Natural killer cell (primary cell): ENCODE data around the gene OR2F2. TPM values are rescaled to one million over a fixed set of nuclear protein-coding genes. Genes with fewer than 3 reads are reported as not detected.

Source experiments
- ATAC-seq, 3 donors: fragments of 150-1000 bp in 2 of 3; fragments of 200-7000 bp in 1 of 3; cut with Tn5 transposase; 1 replicate in 1 of 3; 2 replicates in 2 of 3; pipeline ENCODE4 v1.10.0; 2021; ENCODE audit warnings: mild to moderate bottlenecking in 2 of 3, moderate library complexity in 2 of 3
- DNase-seq, 2 donors: peaks; one replicate each; pipeline versions ENCODE4 v3.0.0 to v3.0.0-alpha.2; 2013 to 2021; ENCODE audit warnings: mixed read lengths in 1 of 2
- H3K27ac ChIP-seq: one replicate; pipeline ENCODE4 v1.5.1; 2013; ENCODE audit warnings: mild to moderate bottlenecking, low read length
- H3K27me3 ChIP-seq: one replicate; pipeline ENCODE4 v1.6.1; 2013; ENCODE audit warnings: low read length; ENCODE audit not compliant: control insufficient read depth, insufficient read depth
- H3K36me3 ChIP-seq: one replicate; pipeline ENCODE4 v1.6.1; 2013; ENCODE audit warnings: low read length; ENCODE audit not compliant: control insufficient read depth, insufficient read depth
- H3K4me1 ChIP-seq: one replicate; pipeline ENCODE4 v1.6.1; 2013; ENCODE audit warnings: low read length; ENCODE audit not compliant: control insufficient read depth, insufficient read depth
- H3K4me3 ChIP-seq: one replicate; pipeline ENCODE4 v1.5.1; 2013; ENCODE audit warnings: low read length
- H3K9me3 ChIP-seq: one replicate; pipeline ENCODE4 v1.6.1; 2013; ENCODE audit warnings: low read length; ENCODE audit not compliant: control insufficient read depth, insufficient read depth
- H3K27ac Mint-ChIP-seq, 2 donors: one replicate each; pipeline ENCODE4 v1.8.0; 2022; ENCODE audit warnings: mild to moderate bottlenecking in 2 of 2, mixed read lengths in 2 of 2, moderate library complexity in 1 of 2
- H3K27me3 Mint-ChIP-seq, 2 donors: one replicate each; pipeline ENCODE4 v1.8.0; 2022; ENCODE audit warnings: low read depth in 2 of 2, mixed read lengths in 2 of 2
- H3K36me3 Mint-ChIP-seq: one replicate; pipeline ENCODE4 v1.8.0; 2022; ENCODE audit warnings: mixed read lengths
- H3K4me1 Mint-ChIP-seq, 2 donors: one replicate each; pipeline ENCODE4 v1.8.0; 2022; ENCODE audit warnings: mixed read lengths in 2 of 2
- H3K4me3 Mint-ChIP-seq: one replicate; pipeline ENCODE4 v1.8.0; 2022; ENCODE audit warnings: mild to moderate bottlenecking, moderate library complexity, mixed read lengths
- H3K9me3 Mint-ChIP-seq, 2 donors: one replicate each; pipeline ENCODE4 v1.8.0; 2022; ENCODE audit warnings: mixed read lengths in 2 of 2
- WGBS: methylation state at CpG from one replicate; pipeline ENCODE4 v1.1.7; 2013; ENCODE audit warnings: missing lambda C conversion rate; ENCODE audit not compliant: insufficient coverage; 5-methylcytosine and 5-hydroxymethylcytosine counted together
- intact Hi-C: fragments of 100-400 bp; cut with micrococcal nuclease; formaldehyde crosslinking; loops from one replicate; pipeline ENCODE4 v1.14.2; 2022
- total RNA-seq, 4 donors: library from RNA; stranded (reverse); fragments of 120-200 nt in 1 of 4; gene quantifications; one replicate each; pipeline versions ENCODE4 v1.2.3 to v1.2.4, GENCODE V29; 2013 to 2022
- TF ChIP-seq, protein P1 (sequence below): fragments of 200-600 bp; IDR thresholded peaks from one replicate; pipeline ENCODE4 v1.8.0; 2022; ENCODE audit warnings: antibody characterized with exemption

Gene OR2F2
- total RNA-seq, 3 donors from 2014 or later (not counting 1 experiment from before 2014, with no cell fraction given): not detected

DNA sequence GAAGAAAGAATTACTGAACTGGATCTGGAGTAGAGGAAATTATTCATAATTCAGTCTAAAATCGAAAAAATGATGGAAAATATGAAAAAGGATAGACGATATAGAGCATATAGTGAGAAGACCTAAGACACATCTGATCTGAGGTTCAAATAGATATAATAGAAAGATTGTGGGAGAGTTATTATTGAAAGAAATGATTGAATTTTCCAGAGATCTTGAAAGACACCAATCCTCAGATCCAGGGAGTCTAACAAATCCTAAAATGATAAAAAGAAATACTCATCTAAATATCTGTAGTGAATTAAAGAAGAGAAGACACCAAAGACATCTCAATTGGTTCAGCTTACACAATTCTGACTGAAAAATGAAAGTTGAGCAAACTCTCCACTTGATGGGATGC lies 46.0 kb upstream of the OR2F2 start:
- Histone ChIP-seq H3K4me3 (no peak overlapping the region), H3K4me1 (peaks cover 7% of the 10 kb centered on the region), H3K36me3 (no peaks in the 10 kb centered on the region), H3K27me3 (peaks cover 8% of the 10 kb centered on the region), H3K27ac (no peak overlapping the region), H3K9me3 (no peaks in the 10 kb centered on the region)
- Mint-ChIP-seq H3K27me3 (peaks cover 5 to 17% of the 10 kb centered on the region in 2 donors), H3K4me1 (peaks cover 7 to 8% of the 10 kb centered on the region in 2 donors), H3K27ac (no peak overlapping the region), H3K4me3 (no peak overlapping the region), H3K36me3 (peaks cover 7% of the 10 kb centered on the region), H3K9me3 (peaks cover 0 to 3% of the 10 kb centered on the region in 2 donors)
- no peak for DNase-seq
- 100% methylated on average over 2 of the region's 2 CpGs for WGBS
- TF ChIP-seq, protein P1, sequence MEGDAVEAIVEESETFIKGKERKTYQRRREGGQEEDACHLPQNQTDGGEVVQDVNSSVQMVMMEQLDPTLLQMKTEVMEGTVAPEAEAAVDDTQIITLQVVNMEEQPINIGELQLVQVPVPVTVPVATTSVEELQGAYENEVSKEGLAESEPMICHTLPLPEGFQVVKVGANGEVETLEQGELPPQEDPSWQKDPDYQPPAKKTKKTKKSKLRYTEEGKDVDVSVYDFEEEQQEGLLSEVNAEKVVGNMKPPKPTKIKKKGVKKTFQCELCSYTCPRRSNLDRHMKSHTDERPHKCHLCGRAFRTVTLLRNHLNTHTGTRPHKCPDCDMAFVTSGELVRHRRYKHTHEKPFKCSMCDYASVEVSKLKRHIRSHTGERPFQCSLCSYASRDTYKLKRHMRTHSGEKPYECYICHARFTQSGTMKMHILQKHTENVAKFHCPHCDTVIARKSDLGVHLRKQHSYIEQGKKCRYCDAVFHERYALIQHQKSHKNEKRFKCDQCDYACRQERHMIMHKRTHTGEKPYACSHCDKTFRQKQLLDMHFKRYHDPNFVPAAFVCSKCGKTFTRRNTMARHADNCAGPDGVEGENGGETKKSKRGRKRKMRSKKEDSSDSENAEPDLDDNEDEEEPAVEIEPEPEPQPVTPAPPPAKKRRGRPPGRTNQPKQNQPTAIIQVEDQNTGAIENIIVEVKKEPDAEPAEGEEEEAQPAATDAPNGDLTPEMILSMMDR: no peak
- ATAC-seq: no peak
- intact Hi-C loops: no loop called here

DNA sequence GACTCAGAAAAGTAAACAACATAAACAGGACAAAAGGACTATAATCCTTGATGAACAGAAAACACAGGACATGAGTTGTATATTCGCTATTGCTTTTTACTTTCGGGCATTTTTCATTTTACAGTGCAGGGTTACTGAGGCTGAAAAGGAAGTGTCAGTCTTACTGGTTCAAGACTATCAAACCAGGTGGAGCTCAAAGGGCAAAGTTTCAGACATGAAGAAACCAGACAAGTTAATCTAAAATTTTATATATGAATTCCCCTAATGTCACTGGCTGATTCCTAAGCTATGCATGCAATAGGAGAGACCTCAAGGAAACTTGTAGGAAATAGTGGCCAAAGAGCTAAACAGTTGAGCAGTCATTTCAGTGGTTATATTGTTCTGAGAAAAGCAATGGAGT lies 44.5 kb upstream of the OR2F2 start:
- TF ChIP-seq, protein P1: no peak
- DNase-seq (no peak), ATAC-seq (no peak)
- Mint-ChIP-seq H3K9me3 (peaks cover 0 to 3% of the 10 kb centered on the region in 2 donors), H3K27ac (no peak overlapping the region), H3K4me1 (peaks cover 0 to 8% of the 10 kb centered on the region in 2 donors), H3K27me3 (peaks cover 0 to 8% of the 10 kb centered on the region in 2 donors), H3K4me3 (no peak overlapping the region), H3K36me3 (peaks cover 7% of the 10 kb centered on the region)
- no peaks in the 10 kb centered on the region for H3K9me3 ChIP-seq
- peaks cover 3% of the 10 kb centered on the region for H3K27me3 ChIP-seq
- no peaks in the 10 kb centered on the region for H3K36me3 ChIP-seq
- no peak overlapping the region for H3K27ac ChIP-seq
- no peak overlapping the region for H3K4me3 ChIP-seq
- 100% methylated on average over 2 of the region's 2 CpGs for WGBS
- no peaks in the 10 kb centered on the region for H3K4me1 ChIP-seq
- intact Hi-C loops: no loop called here

DNA sequence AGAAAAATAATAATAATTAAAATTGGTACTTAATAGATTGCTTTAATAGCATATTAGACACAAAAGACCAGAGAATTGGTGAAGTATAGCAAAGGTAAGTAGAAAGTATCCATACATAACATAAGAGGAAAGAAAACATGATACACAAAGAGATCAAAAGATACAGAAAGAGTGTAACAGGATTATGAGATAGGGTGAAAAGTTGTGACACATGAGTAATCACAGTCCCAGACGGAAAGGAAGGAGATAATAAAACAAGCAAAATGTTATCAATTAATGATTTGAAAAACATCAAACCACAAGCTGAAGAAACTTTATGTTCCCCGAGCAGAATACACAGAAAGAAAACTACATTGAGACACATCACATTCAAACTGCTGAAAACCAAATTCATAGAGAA lies 43.6 kb upstream of the OR2F2 start:
- Histone ChIP-seq H3K27ac (no peak overlapping the region), H3K27me3 (no peaks in the 10 kb centered on the region), H3K36me3 (no peaks in the 10 kb centered on the region), H3K9me3 (no peaks in the 10 kb centered on the region), H3K4me3 (no peak overlapping the region), H3K4me1 (no peaks in the 10 kb centered on the region)
- Mint-ChIP-seq H3K36me3 (peaks cover 7% of the 10 kb centered on the region), H3K4me3 (no peak overlapping the region), H3K27ac (no peak overlapping the region), H3K4me1 (peaks cover 0 to 8% of the 10 kb centered on the region in 2 donors), H3K9me3 (peaks cover 0 to 3% of the 10 kb centered on the region in 2 donors), H3K27me3 (peaks cover 0 to 3% of the 10 kb centered on the region in 2 donors)
- WGBS: 92% methylated on average over 1 of the region's 2 CpGs
- ATAC-seq: no peak
- intact Hi-C loops: no loop called here
- TF ChIP-seq, protein P1: no peak
- no peak for DNase-seq
